ENCODE measurements around the gene TBC1D14. TPM values are rescaled to one million over a fixed set of nuclear protein-coding genes. Genes with fewer than 3 reads are reported as not detected.
"Not testable (repeated sequence)": the region's sequence is repeated elsewhere in the genome, so short reads cannot be mapped to it uniquely, and the experiment has no call there.

The TBC1D14 gene
- total and polyA plus RNA-seq, 7 donors: 19.2 to 46.4 (median 29.5) TPM

- H3K9me3 ChIP-seq: no peaks in the 10 kb centered on the region
- H3K4me1 ChIP-seq: peaks cover 0 to 10% (median 8%) of the 10 kb centered on the region in 4 donors
- 24 to 35% methylated on average over 7 of the region's 7 CpGs for WGBS, 2 donors
- no peaks in the 10 kb centered on the region for H3K27me3 ChIP-seq
- DNase-seq: peak; percentile 89
- H3K27ac ChIP-seq: no peak overlapping the region
- no peak overlapping the region for H3K4me3 ChIP-seq
- H3K36me3 ChIP-seq: no peaks in the 10 kb centered on the region
- intact Hi-C loops (cut with DNase I): loop anchor here (1.0 to 10.0 kb wide), 2 partner anchors 96 to 751 kb away; no protein-coding TSS in a partner anchor
- TF ChIP-seq CTCF (IDR thresholded peaks at IDR 0.05): peak; percentile 89 to 99 (median 96)
- TF ChIP-seq EP300 (IDR thresholded peaks at IDR 0.05): no peak
- peak in 2 of 4 donors; percentile 9 to 34 for TF ChIP-seq POLR2AphosphoS5 (IDR thresholded peaks at IDR 0.05)
- no peak for TF ChIP-seq POLR2A (IDR thresholded peaks at IDR 0.05)
Observed at GRCh38 chr4:6974138-6974848, 64.7 kb downstream of the TBC1D14 start.

GRCh38 chr4:6977846-6978245 lies 68.2 kb downstream of the TBC1D14 start:
- not testable (repeated sequence) for H3K4me3 ChIP-seq, H3K9me3 ChIP-seq, H3K4me1 ChIP-seq, H3K27me3 ChIP-seq, H3K36me3 ChIP-seq, H3K27ac ChIP-seq, DNase-seq
- WGBS, 2 donors: 96 to 97% methylated on average over 22 of the region's 33 CpGs
- intact Hi-C loops (cut with DNase I): loop anchor here (10.0 kb wide), 1 partner anchor 747 kb away; no protein-coding TSS in a partner anchor

GRCh38 chr4:6983544-6984142 lies 74.0 kb downstream of the TBC1D14 start:
- H3K27ac ChIP-seq: peak overlapping the region in 1 of 4 donors; percentile 17
- H3K36me3 ChIP-seq: no peaks in the 10 kb centered on the region
- H3K9me3 ChIP-seq: no peaks in the 10 kb centered on the region
- no peaks in the 10 kb centered on the region for H3K27me3 ChIP-seq
- no peak overlapping the region for H3K4me3 ChIP-seq
- TF ChIP-seq POLR2AphosphoS5 (IDR thresholded peaks at IDR 0.05) (no peak), CTCF (IDR thresholded peaks at IDR 0.05) (no peak), EP300 (IDR thresholded peaks at IDR 0.05) (no peak), POLR2A (IDR thresholded peaks at IDR 0.05) (no peak)
- DNase-seq: no peak
- intact Hi-C loops (cut with DNase I): loop anchor here (10.0 kb wide), 1 partner anchor 409 kb away; the partner anchor contains the start of gene MAN2B2
- WGBS, 2 donors: 76 to 82% methylated on average over 4 of the region's 4 CpGs
- H3K4me1 ChIP-seq: peaks cover 0 to 33% (median 30%) of the 10 kb centered on the region in 4 donors

GRCh38 chr4:6984612-6985425 lies 75.2 kb downstream of the TBC1D14 start:
- H3K27me3 ChIP-seq: no peaks in the 10 kb centered on the region
- H3K36me3 ChIP-seq: no peaks in the 10 kb centered on the region
- TF ChIP-seq POLR2AphosphoS5 (IDR thresholded peaks at IDR 0.05): no peak
- WGBS, 2 donors: 69 to 83% methylated on average over 13 of the region's 13 CpGs
- peak overlapping the region in 1 of 4 donors; percentile 94 for H3K27ac ChIP-seq
- H3K4me3 ChIP-seq: no peak overlapping the region
- DNase-seq: no peak
- H3K9me3 ChIP-seq: no peaks in the 10 kb centered on the region
- intact Hi-C loops (cut with DNase I): loop anchor here (5.0 to 10.0 kb wide), 4 partner anchors 203 to 410 kb away; partner anchors contain the start of genes BLOC1S4, KIAA0232 and MAN2B2
- peaks cover 0 to 44% (median 40%) of the 10 kb centered on the region in 4 donors for H3K4me1 ChIP-seq

GRCh38 chr4:6986072-6986780 lies 76.6 kb downstream of the TBC1D14 start:
- Histone ChIP-seq H3K27ac (peak overlapping the region; percentile 88 to 95 (median 94)), H3K36me3 (no peaks in the 10 kb centered on the region), H3K27me3 (no peaks in the 10 kb centered on the region), H3K4me3 (peak overlapping the region; percentile 58 to 90 (median 82)), H3K9me3 (no peaks in the 10 kb centered on the region), H3K4me1 (peaks cover 0 to 56% (median 43%) of the 10 kb centered on the region in 4 donors)
- peak; percentile 78 for DNase-seq
- intact Hi-C loops (cut with DNase I): loop anchor here (1.0 to 10.0 kb wide), 6 partner anchors 77 to 411 kb away; partner anchors contain the start of genes BLOC1S4, GRPEL1, KIAA0232 and MAN2B2
- TF ChIP-seq CTCF (IDR thresholded peaks at IDR 0.05): no peak
- TF ChIP-seq POLR2A (IDR thresholded peaks at IDR 0.05): no peak
- WGBS, 2 donors: 2 to 6% methylated on average over 28 of the region's 28 CpGs

Measured in sigmoid colon (tissue), 7 donors.